Parathyroid adenoma (tissue), 2 donors: Measurements from ENCODE around the gene TM9SF3.

Experiments used
- H2AFZ ChIP-seq: fragments of 300-600 bp; sonication (generic); one replicate; pipeline ENCODE4 v1.7.0; 2017; ENCODE audit warnings: antibody characterized with exemption, mild to moderate bottlenecking
- H3K27ac ChIP-seq: fragments of 300-600 bp; sonication (generic); one replicate; pipeline ENCODE4 v1.7.0; 2017
- H3K27me3 ChIP-seq: fragments of 300-600 bp; sonication (generic); one replicate; pipeline ENCODE4 v1.7.0; 2017; ENCODE audit warnings: low read length; ENCODE audit not compliant: control insufficient read depth, insufficient read depth
- H3K36me3 ChIP-seq: fragments of 300-600 bp; sonication (generic); one replicate; pipeline ENCODE4 v1.7.0; 2017; ENCODE audit warnings: low read length; ENCODE audit not compliant: control insufficient read depth, insufficient read depth
- H3K4me1 ChIP-seq: fragments of 300-600 bp; sonication (generic); one replicate; pipeline ENCODE4 v1.7.0; 2017; ENCODE audit warnings: control low read depth
- H3K4me2 ChIP-seq: fragments of 300-600 bp; sonication (generic); one replicate; pipeline ENCODE4 v1.7.0; 2017; ENCODE audit warnings: low read length
- H3K4me3 ChIP-seq: fragments of 300-600 bp; sonication (generic); one replicate; pipeline ENCODE4 v1.7.0; 2017; ENCODE audit warnings: low read depth, low read length
- H3K79me2 ChIP-seq: fragments of 300-600 bp; sonication (generic); one replicate; pipeline ENCODE4 v1.7.0; 2017; ENCODE audit warnings: control low read depth
- H3K9ac ChIP-seq: fragments of 300-600 bp; sonication (generic); one replicate; pipeline ENCODE4 v1.7.0; 2017; ENCODE audit warnings: mild to moderate bottlenecking
- H3K9me3 ChIP-seq: fragments of 300-600 bp; sonication (generic); one replicate; pipeline ENCODE4 v1.7.0; 2017; ENCODE audit warnings: low read length; ENCODE audit not compliant: control insufficient read depth
- TF ChIP-seq, protein P1 (sequence below): fragments of 300-600 bp; sonication (generic); IDR thresholded peaks from one replicate; pipeline ENCODE4 v1.7.0; 2017; ENCODE audit warnings: antibody characterized with exemption, mild to moderate bottlenecking
- donor health status: primary hyperparathyroidism.

The TM9SF3 gene

DNA sequence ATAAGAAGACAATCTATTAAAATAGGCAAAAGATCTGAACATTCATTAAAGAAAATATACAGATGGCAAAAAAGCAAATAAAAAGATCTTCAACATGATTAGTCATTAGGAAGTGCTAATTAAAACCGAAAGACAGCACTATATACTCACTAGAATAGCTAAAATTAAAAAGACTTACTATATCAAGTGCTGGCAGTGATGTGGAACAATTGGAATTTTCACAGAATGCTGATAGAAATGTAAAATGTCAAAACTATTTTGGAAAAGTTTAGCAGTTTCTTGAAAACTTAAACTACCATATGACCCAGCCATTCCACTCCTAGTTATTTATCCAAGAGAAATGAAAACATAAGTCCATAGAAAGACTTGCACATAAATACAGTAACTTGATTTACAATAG is 48.1 kb downstream of the TM9SF3 start:
- Histone ChIP-seq H3K4me3 (no peak overlapping the region), H3K79me2 (peaks cover 9% of the 10 kb centered on the region), H3K9me3 (no peaks in the 10 kb centered on the region), H3K27me3 (no peaks in the 10 kb centered on the region), H3K27ac (no peak overlapping the region), H3K36me3 (no peaks in the 10 kb centered on the region), H3K4me1 (no peaks in the 10 kb centered on the region), H3K4me2 (no peak overlapping the region), H3K9ac (no peak overlapping the region), H2AFZ (no peak overlapping the region)
- TF ChIP-seq, protein P1, sequence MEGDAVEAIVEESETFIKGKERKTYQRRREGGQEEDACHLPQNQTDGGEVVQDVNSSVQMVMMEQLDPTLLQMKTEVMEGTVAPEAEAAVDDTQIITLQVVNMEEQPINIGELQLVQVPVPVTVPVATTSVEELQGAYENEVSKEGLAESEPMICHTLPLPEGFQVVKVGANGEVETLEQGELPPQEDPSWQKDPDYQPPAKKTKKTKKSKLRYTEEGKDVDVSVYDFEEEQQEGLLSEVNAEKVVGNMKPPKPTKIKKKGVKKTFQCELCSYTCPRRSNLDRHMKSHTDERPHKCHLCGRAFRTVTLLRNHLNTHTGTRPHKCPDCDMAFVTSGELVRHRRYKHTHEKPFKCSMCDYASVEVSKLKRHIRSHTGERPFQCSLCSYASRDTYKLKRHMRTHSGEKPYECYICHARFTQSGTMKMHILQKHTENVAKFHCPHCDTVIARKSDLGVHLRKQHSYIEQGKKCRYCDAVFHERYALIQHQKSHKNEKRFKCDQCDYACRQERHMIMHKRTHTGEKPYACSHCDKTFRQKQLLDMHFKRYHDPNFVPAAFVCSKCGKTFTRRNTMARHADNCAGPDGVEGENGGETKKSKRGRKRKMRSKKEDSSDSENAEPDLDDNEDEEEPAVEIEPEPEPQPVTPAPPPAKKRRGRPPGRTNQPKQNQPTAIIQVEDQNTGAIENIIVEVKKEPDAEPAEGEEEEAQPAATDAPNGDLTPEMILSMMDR: no peak

DNA sequence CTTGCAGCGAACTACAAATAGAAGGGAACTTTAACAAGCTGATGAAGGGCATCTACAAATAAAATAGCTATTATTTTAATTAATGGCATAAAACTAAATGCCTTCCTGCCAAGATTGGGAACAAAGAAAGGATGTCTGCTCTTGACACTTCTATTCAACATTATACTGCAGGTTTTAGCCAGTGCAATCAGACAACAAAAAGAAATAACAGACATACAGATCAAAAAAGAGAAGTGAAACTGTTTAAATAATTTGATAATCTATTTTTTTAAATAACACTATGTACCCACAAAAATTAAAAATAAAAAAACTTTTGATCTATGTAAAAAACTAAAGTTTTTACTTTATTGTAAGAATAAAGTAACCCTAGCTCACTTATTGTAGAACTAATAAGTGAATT is 50.7 kb downstream of the TM9SF3 start:
- TF ChIP-seq, protein P1: no peak
- no peak overlapping the region for H3K9ac ChIP-seq
- no peak overlapping the region for H2AFZ ChIP-seq
- no peak overlapping the region for H3K4me3 ChIP-seq
- no peaks in the 10 kb centered on the region for H3K27me3 ChIP-seq
- H3K27ac ChIP-seq: no peak overlapping the region
- no peaks in the 10 kb centered on the region for H3K4me1 ChIP-seq
- H3K4me2 ChIP-seq: no peak overlapping the region
- H3K36me3 ChIP-seq: no peaks in the 10 kb centered on the region
- no peaks in the 10 kb centered on the region for H3K9me3 ChIP-seq
- H3K79me2 ChIP-seq: peaks cover 5% of the 10 kb centered on the region

DNA sequence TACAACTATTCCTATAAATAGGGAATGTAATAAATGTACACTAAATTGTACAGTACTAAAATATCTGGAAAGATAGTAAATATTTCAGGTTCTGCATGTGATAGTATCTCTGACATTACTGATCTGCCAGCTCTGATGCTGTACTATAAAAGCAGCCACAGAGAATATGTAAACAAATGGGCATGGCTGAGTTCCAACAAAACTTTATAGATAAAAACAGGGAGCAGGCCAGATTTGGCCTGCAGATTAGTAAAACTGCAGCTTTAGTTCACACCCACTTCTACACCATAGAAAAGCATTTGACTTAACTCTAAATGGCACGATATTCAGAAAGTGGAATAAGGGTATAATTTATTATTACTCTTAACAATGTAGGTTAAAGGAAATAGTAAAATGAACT is 54.3 kb downstream of the TM9SF3 start:
- Histone ChIP-seq H3K27me3 (no peaks in the 10 kb centered on the region), H3K27ac (no peak overlapping the region), H3K9me3 (no peaks in the 10 kb centered on the region), H3K4me2 (no peak overlapping the region), H3K36me3 (no peaks in the 10 kb centered on the region), H3K79me2 (no peaks in the 10 kb centered on the region), H2AFZ (no peak overlapping the region), H3K4me1 (no peaks in the 10 kb centered on the region), H3K9ac (no peak overlapping the region), H3K4me3 (no peak overlapping the region)
- TF ChIP-seq, protein P1: no peak

DNA sequence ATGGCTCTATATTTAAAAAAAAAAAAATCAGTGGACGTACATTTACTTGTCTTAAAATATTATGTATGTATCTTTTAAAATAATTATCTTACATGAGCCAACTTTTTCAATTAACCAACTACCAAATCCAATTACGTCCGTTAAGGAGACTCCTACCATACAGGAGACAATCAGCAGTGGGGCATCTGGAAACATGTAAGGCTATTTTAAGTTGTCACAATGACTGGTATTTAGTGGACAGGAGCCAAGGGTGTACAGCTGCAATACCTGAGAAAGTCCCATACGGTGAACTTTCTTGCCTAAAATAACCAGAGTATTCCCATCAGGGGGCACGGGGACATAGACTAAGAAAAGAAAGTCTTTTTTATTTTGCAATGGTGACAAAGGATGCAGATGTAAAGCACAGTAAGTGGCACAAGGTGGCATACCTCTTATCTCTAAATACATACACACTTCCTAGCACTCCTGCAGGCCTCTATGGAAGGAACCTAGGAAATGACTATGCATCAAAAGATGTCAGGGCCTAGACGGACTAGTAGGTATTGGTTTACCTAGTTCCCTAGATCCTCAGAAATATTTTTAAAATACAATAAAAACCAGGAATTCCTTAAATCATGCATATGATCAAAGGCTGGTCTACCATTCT is 57.1 kb downstream of the TM9SF3 start:
- Histone ChIP-seq H3K4me2 (no peak overlapping the region), H3K27me3 (no peaks in the 10 kb centered on the region), H3K4me3 (no peak overlapping the region), H3K4me1 (no peaks in the 10 kb centered on the region), H3K9me3 (no peaks in the 10 kb centered on the region), H3K9ac (no peak overlapping the region), H2AFZ (no peak overlapping the region), H3K27ac (no peak overlapping the region), H3K36me3 (no peaks in the 10 kb centered on the region), H3K79me2 (no peaks in the 10 kb centered on the region)
- TF ChIP-seq, protein P1: no peak

DNA sequence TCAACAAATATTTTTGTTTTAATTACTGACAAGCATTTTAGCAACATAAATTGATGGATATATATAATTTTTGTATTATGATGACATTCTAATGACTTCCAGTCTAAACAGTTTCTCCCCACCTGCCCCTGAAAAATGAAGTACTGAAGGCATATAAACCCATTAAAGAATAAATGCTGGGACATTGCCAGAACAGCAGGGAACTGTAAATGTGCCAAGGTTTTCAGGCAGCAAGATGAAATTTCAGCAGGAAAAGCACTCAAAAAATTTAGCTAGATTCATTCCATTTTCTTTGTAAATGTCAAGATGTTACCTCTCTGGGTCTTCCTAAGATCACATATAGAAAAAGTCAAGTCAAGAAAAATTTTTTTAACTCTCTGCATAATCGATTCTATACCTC is 62.1 kb downstream of the TM9SF3 start:
- Histone ChIP-seq H3K4me2 (no peak overlapping the region), H2AFZ (no peak overlapping the region), H3K4me3 (no peak overlapping the region), H3K36me3 (no peaks in the 10 kb centered on the region), H3K9me3 (no peaks in the 10 kb centered on the region), H3K27ac (no peak overlapping the region), H3K4me1 (no peaks in the 10 kb centered on the region), H3K27me3 (no peaks in the 10 kb centered on the region), H3K79me2 (no peaks in the 10 kb centered on the region), H3K9ac (no peak overlapping the region)
- TF ChIP-seq, protein P1: no peak
